Stimulated activated CD4-positive, alpha-beta T cell treated with anti-CD3 and anti-CD28 coated beads, Interleukin-4, amount 100 ng/mL, for 1 hour (primary cell): ENCODE data around the gene GCK.

Experiments
- DNase-seq: peaks from one replicate; pipeline ENCODE4 v3.0.0-alpha.2; 2020

GCK gene

GRCh38 chr7:44102846-44103565, 86.2 kb downstream of the GCK start:
- DNase-seq = no peak

- no peak for DNase-seq
Measured at GRCh38 chr7:44101966-44102845, 87.0 kb downstream of the GCK start.

GRCh38 chr7:44101303-44101965, 87.8 kb downstream of the GCK start:
- no peak for DNase-seq

- no peak for DNase-seq
Measured at GRCh38 chr7:44100458-44101302, 88.6 kb downstream of the GCK start.

- no peak for DNase-seq
Measured at GRCh38 chr7:44099669-44100068, 89.6 kb downstream of the GCK start.

GRCh38 chr7:44098092-44099068, 90.9 kb downstream of the GCK start:
- DNase-seq = no peak

GRCh38 chr7:44097064-44097932, 91.9 kb downstream of the GCK start:
- DNase-seq = no peak

- DNase-seq = no peak
Measured at GRCh38 chr7:44096326-44096881, 92.8 kb downstream of the GCK start.

- DNase-seq = no peak
Measured at GRCh38 chr7:44095781-44096180, 93.5 kb downstream of the GCK start.

- no peak for DNase-seq
Measured at GRCh38 chr7:44094883-44095592, 94.2 kb downstream of the GCK start.

- no peak for DNase-seq
Measured at GRCh38 chr7:44094365-44094764, 94.9 kb downstream of the GCK start.
